GM18511 (cell line): Measurements from ENCODE around the gene TTYH2.

ENCODE experiments used
- ATAC-seq: cut with Tn5 transposase; IDR thresholded peaks from one replicate; pipeline ENCODE4 v1.9.1; 2021; ENCODE audit warnings: mild to moderate bottlenecking, moderate library complexity; ENCODE audit not compliant: unreplicated experiment

Gene TTYH2

DNA sequence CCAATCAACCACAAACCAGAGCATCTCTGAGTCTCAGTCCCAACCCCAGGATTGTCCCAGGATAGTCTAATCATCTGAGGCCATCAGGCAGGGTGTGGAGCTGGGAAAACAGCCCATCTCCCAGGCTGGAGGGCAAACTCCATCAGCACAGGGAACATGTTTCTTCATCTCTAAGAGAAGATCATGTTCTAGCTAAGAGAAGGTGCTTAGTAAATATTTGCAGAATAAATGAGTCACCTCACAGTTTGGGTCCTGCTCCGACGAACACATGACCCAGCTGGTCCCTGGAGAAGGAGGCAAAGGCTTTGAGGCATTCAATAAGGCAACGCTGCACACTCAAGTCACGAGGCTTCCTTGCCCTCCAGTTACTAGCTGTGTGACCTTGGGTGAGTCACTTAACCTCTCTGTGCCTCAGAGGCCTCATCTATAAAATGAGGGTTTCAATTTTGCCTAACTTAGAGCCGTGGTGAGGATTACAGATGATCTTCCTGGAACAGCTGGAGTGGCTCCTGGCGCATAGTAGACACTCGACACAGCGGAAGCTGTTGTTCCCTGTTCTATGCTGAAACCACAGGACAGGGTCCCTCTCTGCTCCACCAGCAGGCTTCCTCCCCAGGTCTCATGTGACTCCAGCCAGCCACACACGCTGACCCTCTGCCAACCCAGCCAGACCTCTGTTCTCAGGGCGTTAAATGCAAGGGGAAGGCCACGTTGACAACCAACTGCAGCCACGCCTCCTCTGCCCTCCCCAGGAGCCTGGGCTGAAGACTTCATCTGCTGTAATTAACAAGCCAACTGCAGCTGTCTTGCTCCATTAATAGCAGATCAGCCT, 20.2 kb upstream of the TTYH2 start:
- ATAC-seq = no peak

DNA sequence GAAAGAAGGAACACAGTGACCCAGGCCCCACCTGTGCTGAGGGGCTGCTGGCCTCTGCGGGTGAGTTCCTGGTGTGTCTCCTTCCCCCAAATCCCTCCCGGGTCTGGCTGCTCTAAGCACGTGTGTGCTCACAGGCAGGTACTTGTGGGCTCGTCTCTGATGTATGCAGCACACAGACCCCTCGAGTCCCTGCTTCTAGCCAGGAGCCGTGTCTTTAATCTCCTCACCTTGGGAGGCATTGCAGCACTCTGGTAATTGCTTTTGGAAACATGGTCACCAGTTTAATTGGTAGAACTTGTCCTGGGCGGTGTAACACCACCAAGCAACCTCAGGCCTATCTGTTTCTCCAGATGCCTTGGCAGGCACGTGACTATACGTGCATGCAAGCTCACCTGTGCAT, 18.7 kb upstream of the TTYH2 start:
- ATAC-seq = no peak

DNA sequence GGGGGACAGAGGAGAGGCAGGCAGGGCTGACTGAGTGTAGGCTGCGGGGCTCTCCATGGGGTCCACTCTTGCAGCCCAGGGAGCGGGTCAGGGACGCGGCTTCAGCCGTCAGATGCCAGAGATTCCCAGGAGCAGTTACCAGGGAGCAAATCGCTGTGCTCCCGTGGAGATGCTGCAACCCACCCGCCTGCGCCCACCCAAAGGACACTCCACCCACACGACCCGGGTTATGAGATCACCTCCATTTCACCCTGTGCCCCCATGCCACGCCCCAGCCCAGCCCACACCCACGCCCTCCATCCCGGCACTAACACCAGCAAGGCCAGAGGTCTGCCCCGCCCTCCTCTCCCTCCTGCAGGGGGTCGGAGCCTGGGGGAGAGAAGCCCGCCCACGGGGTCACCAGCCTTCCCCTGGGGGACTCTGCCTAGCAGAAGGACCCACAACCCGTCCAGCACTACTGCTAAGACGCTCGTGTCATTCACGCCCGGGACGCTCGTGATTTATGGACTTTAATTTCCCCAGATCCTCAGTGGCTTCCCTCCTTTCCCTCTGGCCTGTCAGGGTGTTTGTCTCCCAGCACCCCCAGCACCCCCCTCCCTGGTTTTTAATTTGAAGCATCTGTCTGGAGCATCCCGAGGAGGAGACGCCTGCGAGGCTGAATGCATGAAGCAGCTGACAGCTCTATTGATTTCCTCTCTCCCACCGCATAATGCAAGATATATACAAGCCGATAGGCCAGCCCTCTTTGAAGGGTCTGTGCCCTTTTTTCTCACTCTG, 16.6 kb upstream of the TTYH2 start:
- ATAC-seq = no peak

DNA sequence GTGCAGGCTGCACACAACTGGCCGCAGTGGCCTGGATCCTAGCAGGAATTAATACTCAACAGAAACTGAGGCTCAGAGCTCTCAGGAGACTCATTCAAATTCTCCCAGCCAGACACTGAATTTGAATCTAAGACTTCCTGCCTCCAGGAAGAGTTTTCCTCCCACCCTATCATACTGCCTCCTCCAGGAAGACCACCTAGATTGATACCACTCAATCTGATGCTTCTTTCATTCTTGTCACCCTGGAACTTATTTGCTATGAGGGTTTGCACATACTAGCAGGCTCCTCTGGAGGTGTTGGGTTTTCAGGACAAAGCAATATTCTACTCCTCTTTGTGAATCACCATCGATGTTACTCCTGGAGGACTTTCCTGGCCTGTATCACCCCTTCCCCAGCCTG, 15.6 kb upstream of the TTYH2 start:
- no peak for ATAC-seq

DNA sequence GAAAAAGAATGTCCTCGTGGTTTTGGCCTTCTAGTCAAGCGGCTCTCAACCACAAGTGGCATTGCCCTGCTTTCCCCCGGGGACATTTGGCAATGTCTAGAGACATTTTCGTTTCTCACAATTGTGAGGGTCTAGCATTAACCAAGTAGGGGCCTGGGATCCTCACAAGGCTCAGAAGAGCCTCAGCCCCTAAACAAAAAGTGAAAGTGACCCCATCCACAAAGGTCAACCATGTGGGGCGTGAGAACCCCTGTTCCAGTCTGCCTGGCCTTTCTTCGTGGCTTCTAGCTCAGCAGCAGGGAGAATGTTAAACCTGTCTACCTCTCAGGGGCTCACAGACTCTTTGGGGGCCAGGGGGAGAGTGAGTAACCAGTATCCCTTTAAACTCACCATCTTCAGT, 14.7 kb upstream of the TTYH2 start:
- no peak for ATAC-seq

DNA sequence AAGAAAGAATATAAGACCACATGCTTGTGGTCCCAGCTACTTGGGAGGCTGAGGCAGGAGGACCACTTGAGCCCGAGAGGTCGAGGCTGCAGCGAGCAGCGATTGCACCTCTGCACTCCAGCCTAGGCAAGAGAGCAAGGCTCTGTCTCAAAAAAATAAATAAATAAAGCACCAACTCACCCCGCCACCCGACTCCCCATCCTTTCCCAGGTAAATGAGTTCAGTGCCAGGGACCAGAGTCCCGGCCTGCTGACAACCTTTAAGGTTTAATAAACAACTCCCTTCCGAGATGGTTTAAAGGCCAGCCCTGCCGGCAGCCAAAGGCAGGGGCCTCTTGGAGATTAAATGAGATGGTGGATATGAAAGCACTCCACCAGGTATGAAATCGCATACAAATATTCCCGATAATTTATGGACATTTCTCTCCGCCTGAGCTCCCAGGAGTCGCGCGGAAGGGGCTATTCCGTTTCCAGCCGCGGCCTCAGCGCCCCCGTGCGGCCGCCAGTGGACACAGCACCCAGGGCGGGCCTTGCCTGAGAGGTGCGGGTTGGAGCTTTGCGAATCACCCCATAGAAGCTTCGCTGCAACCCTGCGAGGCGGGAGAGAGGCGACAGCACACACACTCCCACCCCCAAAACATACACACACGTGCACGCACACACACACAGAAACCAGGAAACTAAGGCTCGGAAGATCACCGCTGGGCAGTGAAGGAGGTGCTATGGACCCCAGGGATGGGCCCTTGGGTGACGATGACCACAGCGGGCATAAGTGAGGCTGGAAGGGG, 13.9 kb upstream of the TTYH2 start:
- no peak for ATAC-seq

DNA sequence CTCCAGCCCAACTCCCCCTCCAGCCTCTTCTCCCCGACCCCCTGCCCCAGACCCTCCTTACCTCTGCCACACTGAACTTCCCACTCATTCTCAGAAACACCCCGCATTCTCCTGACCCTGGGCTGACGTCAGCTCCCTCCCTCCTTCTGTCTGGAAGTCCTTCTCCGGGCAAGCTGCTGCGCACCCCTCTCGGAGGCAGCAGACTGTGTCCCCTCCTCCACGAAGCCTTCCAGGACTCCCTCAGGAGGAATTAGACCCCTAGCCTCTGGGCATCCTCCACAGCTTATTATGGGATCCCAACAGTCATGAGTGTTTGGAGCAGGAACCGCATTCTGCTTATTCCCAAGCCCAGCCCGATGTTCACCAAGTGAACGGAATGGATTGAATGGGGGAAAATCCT, 13.3 kb upstream of the TTYH2 start:
- ATAC-seq = no peak

DNA sequence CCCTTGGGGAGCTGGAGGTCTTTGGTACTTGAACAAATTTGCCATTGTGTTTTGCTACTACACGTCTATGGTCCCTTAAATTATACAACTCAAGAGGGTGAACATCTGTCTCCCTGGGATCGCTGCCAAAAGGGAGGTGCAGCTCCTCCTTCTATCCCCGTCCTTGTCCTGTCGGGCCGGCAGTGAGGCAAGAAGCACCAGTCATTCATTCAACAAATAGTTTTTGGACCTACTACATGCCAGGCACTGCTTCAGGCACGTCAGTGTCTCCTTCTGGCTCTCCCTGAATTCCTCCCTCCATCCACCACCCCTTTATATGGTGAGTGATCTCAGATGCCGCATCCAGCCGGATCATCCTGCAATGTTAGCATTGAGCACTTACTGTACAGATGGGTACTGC, 12.1 kb upstream of the TTYH2 start:
- ATAC-seq = no peak

DNA sequence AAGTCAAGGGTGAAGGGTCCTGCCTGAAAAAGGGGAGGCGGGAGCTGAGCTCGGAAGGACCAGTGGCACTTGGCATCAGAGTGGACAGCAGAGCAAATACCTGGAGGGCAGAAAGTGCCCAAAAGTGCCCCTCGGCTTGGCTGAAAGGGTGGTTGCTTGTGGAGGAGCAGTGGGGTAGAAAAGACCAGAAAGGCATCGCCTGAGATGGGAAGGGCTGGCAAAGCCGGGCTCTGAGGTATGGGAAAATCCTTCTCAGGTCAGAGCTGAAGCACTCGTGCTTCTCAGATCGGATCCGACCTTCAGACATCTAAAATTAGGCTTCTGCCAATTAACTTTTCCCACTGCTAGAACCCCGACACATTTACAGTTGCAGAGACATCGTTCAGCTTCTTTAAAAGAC, 11.4 kb upstream of the TTYH2 start:
- ATAC-seq = no peak

DNA sequence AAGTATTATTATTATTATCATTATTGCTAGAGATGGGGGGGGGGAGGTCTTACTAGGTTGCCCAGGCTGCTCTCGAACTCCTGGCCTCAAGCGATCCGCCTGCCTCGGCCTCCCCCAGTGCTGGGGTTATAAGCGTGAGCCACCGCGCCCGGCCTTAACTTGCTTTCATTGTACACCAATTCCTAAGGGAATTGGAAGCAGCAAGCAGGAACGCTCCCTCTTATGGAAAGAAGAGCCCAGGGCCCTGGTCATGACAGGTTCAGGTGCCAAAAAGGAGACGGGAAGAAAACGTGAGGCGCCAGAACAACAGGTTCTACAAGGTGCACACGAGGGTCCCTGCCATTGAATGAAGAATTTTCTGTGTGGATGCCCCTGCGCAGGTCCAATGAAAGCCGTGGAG, 10.4 kb upstream of the TTYH2 start:
- ATAC-seq = no peak

DNA sequence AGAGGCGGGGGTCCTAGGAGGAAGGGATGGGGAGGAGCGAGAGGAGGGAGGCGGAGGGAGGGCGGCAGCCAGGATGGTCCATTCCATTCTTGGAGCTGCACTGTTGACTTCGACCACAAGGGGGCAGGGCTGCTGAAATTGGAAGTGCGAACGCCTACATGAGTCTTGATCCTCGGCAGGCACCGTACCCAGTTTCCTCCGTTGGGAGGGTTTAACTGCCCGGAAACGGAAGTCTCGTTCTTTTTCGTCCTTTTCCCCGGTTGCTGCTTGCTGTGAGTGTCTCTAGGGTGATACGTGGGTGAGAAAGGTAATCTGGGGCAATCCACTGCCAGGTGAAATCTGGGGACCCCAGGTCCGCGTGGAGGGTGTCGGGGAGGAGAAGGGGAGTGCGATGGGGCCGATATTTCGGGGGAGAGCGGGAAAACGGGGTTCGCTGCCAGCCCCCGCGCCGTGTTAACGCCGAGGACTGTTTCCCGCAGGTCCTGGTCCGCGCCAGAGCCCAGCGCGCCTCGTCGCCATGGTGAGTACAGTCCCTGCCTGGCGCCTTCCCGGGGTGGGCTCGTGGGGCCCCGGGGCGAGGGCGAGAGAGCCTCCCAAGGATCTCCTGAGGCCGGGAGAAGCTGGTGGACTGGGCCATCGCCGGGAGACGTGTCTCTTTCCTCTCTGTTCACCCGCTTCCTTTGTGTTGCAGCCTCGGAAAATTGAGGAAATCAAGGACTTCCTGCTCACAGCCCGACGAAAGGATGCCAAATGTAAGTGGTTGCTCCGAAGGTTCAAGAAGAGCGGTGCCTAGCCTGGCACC, 9.7 kb upstream of the TTYH2 start, which contains the start of gene RPL38:
RPL38 (plus strand) TSS at position 240 of the 802 bp plus-strand sequence; CDS start at position 518, 278 bp downstream.
- peak; percentile 76 for ATAC-seq

DNA sequence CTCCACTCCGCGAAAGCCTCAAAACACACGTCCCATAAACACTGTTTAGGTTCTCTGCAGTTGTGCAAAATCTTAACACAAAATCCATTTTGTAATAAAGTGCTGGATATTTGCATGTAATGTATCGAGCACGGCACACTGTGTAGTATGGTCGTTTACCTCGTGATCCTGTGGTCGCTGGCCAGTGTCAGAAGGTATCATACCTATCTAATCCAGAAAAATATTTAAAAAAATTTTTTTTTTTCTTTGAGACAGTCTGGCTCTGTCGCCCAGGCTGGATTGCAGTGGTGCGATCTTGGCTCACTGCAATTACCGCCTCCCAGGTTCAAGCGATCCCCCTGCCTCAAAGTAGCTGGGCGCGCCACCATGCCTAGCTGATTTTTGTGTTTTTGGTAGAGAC, 8.9 kb upstream of the TTYH2 start:
- ATAC-seq = no peak

DNA sequence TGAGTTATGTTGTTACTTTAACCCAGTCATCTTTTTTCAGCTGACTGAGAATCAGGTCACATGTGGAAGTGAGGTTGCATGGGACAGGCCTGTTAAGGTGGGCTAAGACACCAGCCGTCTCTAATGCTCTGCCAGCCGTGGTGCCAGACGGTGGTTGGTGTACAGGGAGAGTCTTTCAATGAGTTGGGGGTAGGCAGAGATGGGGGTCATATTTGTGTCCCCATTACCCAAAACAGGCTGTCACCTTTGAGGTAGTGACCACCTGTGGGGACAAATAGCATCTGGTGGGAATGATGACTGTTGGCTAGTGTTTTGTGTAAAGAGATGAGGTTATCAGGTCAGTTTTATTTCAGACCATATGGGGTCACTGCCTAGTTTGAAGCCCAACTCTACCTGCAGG, 8.1 kb upstream of the TTYH2 start:
- no peak for ATAC-seq

DNA sequence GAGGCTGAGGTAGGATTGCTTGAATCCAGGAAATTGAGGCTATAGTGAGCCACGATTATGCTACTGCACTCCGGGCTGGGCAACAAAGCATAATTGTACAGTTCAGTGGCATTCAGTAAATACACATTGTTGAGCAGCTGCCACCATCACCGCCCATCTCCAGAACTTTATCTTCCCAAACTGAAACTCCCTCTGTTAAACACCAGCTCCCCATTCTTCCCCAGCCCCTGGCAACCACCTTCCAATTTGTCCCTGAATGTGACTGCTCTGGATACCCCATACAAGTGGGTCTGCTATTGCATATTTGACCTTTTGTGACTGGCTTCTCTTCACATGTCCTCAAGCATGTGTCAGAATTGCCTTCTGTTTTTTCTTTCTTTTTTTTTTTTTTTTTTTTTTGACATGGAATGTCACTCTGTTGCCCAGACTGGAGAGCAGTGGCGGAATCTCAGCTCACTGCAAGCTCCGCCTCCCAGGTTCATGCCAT, 7.0 kb upstream of the TTYH2 start:
- ATAC-seq = no peak

DNA sequence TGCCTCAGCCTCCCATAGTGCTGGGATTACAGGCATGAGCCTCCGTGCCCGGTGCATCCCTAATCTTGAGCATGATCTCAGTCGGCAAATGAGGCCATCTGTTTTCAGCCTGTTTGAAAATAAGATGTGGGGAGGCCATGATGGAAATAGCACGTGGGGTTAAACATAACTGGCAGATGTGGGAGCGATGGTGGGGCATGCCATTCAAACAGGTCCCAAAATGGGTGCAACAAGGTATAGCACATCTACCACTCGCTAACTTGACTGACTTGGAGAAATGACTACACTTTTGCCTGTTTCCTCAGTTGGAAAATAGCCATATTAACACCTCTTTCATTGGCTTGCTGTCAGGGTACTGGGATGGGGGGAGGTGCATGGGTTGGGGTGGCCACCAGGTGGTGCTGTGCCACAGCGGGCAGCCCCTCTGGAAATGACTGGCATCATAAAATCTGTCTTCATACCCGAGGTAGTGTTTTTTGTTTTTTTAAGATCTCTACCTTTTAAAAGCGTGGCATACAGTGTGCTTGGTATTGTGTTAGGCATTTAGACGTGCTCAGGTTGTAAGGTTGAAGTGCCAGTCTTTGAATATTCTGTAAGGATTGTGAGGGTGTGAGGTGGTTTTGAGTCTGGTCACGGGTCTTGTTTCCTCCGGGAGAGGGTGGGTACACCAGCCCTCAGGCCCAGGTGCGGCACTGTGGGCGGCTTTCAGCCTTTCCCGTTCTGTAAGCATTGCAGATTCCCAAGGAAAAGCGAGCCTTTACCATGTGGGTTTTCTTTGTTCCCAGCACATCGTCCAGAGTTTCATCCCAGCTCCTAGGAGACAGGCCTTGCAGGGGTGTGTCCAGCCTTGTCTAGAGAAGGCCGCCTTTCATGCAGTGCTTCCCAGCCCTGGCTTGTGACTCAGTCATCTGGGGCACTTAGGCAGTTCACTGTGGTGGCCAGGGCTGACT, 2.9 kb upstream of the TTYH2 start:
- ATAC-seq = no peak

DNA sequence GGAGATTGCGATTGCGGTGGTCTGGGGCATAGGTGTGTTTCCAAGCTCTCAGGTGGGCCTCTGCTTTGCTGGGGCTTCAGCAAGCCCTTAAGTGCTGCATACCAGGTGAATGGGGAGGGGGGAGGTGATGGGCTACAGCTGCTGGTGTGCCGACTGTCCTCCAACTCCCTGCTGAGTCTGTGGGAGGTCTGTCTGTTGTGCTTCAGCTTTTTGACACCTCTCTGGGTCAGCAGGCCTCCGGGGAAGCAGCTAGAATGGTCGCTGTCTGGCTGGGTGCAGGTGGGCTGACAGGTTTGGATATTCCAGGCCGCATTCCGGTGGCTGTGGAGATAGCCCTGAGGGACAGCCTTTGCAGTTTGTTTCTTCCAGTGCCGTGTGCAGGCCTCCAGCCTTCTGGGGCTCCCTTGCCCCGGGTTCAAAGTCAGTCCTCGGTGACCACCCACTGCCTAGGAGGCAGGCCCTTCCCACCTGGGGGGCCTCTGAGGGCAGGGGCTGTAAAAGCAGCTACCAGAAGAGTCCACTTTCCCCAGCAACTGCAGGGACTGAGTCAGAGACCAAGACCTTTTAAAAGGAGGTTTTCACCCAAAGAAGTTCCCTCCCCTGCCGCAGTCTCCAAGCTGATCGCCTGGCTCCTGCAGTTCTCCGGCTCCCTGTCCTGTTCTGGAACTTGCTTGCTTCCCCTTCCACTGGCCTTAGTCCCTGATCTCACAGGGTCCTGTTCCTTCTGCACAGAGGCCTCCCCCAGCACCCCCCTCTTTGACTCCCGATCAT, 2.0 kb upstream of the TTYH2 start:
- no peak for ATAC-seq

DNA sequence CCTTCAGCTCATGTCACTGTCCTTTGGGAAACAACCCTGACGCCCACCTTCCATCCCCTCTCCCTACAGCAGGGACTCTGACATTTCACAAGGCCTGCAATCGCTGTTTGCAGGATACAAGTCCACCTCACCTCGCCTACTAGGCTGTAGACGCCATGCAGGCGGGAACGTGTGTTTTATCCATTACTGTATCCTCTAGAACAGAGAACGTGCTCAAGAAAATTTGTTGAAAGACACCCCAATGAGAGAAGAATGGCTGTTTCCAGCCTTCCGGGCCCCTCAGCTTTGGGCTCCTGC, 1.5 kb upstream of the TTYH2 start:
- no peak for ATAC-seq

DNA sequence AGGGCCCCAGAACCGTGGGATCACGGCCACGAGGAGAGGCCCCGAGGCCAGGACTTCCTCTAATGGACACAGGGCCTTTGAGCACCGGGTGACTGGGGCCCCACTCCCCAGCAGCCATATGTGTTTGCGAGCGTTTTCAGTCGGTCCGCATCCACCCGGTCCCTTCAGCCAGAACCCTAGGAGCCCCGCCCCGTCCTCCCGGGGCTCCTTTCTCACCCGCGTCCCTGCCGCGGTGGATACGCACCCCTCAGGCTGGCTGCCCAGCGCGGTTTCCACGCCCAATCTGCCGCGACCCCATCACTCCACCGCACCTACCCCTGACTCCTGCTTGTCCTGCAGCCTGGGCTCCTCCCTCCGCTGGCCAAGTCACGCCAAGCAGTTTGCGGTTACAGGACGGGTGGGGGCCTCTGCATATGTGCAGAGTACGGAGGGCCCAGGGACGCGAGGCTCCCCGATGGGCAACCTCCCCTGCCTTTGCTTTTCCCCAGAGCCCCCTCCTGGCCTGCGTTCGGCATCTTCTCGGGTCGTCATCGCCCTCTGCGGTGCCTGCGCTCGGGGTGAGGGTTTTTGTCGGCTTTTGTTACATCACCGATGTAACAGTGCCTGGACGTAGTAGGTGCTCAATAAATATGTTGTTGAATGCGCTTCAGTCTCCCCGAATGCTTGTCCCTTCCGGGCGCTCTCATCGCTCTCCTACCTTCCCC, 1.0 kb upstream of the TTYH2 start:
- peak; percentile 2 for ATAC-seq
